Measurements from ENCODE around the gene TRIP10.

TRIP10 gene

DNA sequence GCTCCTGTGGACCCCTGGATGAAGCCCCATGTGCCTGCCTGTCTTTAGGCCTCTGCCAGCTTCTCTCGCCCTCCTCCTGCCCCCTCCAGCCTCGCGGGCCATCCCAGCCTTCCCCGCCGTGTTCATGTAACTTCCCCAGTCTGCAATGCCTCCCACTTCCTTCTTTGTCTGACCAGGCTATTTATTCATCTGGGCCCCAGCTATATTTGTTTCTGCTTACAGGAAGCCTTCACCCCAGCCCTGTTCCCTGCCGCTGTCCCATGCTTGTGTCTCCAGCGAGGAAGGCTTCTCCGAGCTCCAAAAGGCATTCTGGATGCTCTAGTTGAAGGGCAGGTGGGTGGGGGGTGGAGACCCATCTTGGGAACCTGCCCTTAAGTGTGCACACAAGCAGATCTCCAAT is 11.1 kb upstream of the TRIP10 start:
- DNase-seq (ENCODE audit: low spot score): no peak

DNA sequence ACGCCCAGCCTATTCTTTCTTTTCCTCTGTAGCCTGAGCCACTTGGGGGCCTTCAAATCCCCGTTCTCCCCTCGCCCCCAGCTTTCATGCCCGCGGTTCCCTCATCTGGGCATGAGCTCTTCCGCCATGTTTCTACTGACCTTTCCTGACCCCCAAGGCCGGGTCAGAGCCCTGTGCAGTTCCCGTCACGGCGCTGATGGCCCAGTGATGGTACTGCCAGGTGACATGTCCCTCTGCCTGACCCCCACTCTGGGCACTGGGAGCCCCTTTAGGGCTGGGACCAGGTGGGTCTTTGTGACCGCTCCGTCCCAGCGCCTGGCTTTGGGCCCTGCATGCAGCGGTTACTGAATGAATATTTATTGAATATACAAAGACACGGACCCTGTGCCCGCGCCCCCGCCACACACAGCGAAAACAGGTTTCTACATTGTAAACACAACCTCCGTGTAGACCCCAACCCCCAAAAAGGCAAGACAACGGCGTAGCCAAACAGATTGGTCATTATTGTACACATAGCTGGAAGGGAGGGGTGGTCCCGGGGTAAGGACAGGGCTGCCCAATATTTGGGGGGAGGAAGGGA is 9.8 kb upstream of the TRIP10 start:
- no peak for DNase-seq (ENCODE audit: low spot score)

DNA sequence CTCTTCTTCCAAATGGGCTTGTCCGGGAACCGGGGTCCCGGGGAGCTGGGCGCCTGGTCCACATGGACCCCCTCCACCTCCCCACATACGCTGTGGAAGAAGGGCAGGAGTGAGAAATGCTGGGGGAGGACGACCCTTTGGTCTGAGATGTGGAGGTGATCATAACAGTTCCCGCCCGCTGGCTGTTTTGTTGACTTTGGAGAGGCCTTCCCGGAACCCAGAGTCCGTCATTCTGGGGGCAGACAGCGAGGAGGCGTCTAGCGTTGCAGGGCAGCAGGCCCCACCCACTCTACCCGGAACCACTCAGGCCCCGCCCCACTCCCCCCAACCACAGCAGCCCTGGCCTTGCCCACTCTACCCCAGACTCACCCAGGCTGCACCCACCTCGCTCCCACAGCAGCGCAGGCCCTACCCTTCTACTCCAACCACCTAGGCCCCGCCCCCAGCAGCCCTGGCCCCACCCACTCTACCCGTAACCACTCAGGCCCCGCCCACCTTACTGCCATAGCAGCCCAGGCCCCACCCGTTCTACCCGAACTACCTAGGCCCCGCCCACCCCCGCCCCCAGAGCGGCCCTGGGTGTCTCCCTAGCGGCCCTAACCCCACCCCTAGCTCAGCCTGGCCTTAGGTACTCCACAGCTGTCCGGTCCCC is 9.2 kb upstream of the TRIP10 start:
- no peak for DNase-seq (ENCODE audit: low spot score)

DNA sequence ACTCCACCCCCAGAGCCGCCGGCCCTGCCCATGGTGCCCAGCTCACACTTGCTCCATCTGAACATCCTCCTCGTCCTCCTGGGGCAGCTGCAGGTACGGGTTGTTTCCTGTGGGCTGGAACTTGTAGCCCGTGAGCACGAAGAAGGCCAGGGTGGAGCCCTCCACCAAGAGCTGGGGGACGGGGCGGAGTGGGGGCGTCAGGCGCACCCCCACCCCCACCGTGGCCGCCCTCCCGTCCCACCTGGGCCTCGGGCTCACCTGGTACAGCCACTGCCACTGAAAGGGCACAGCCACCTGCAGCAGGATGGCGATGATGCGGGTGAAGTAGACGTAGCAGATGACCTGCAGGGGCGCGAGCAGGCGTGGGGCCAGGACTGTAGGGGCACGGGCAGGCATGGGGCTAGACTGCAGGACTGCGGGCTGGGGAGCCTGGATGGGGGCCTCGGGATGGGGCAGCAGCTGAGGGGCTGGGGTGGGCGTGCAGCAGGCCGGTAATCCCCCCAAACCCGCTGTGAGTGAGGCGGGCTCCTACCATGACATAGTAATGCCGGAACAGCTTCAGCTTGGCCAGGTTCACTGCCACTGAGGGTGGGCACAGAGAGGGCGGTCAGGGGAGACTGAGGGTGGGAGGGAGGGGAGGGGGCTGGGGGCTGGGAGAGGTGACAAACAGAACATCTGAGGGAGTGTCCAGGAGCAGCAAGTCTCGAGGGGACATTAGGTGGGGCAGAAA is 8.4 kb upstream of the TRIP10 start:
- no peak for DNase-seq (ENCODE audit: low spot score)

DNA sequence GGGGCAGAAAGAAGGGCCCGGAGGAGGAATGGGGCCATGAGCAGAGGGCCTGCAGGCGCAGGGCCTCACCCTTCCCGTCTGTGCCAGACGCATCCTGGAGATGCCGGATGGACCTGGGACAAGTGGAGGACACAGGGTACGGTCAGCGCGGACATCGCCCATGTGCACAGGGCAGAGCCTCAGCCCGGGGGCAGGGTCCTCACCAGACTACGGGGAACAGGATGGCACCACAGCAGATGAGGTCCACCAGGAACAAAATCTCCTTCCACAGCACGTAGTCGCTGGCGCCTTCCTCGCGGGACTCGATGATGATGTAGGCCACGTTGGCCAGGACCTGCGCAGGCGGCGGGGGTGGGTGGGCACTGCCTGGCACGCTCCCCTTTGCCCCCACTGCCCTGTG is 7.7 kb upstream of the TRIP10 start:
- DNase-seq (ENCODE audit: low spot score): no peak

DNA sequence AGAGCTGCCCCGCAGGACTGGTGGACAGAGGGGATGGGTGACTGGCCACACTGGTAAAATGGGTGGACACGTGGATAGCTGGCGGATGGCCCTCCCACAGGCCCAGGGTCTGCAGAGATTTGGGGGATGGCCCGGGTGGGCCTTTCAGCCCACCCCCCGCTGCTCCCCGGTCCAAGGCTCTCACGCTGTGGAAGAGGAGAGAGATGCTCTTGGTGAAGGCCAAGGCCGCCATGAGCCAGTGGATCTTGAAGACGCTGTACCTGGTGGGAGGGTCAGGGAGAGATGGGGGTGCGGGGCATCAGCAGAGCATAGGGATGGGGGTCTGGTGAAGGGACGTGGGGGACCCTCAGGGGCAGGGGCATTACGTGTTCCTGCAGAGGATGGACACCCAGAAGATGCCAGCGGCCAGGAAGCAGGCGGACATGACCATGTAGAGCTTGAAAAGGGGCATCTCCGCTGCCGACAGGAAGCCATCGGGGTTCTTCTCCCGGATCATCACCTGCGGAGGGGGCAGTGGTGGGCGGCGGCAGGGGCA is 6.6 kb upstream of the TRIP10 start:
- DNase-seq (ENCODE audit: low spot score): no peak

DNA sequence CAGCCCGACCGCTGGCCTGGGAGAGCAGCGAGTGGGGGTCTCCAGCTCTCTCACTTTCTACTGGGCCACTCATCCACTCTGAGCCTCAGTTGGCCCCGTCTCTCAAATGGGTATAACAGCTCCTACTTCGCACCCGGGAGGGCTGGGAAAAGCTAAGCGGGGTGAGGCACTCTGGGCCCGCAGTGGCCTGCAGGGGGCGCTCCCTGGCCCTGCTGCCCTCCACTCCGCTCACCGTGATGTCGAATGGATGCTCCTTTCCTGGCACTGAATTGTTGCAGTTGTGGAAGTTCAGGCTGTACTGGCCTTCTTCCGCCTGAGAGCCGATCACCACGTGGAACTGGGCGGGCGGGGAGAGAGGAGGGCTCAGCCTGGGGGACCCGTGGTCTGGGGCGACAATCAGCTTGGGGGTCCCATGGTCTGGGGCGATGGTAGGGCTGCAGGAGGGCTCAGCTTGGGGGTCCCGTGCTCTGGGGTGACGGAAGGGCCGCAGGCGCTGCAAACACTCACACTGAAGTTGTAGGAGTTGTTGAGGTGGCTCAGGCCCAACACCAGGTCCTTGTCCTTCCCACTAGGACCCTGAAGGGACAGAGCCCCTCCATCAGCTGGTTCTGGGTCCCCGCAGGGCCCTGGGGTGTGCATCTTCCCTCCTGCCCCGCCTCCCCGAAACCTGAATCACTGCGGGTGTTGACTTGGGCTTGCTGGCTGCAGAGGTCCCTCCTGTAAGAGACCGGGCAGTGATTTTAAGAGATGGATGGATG is 6.0 kb upstream of the TRIP10 start:
- DNase-seq (ENCODE audit: low spot score): no peak

DNA sequence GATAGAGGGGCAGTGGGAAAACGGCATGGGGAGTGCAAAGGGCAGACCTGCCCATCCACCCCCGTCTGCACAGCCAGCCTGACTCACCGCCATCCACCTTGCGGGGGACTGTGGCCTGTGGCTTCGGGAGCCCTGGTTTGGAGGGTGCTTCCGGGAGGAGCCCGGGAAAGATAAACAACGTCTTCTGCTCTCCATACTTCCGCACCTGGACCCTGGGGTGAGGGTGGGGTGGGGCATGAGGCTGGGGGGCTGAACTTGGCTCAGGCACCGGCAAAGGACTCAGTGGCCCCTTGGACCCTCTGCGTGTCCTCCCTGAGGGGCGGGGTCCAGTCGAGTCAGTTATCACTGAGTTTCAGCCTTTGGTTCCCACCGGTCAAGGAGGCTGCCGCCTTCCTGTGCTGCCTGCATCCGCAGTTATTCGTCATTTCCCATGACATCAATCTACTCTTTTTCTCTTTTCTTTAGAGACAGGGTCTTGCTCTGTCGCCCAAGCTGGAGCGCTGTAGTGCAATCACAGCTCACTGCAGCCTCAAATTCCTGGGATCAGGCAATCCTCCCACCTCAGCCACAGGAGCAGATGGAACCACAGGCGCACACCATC is 5.3 kb upstream of the TRIP10 start:
- DNase-seq (ENCODE audit: low spot score): no peak

DNA sequence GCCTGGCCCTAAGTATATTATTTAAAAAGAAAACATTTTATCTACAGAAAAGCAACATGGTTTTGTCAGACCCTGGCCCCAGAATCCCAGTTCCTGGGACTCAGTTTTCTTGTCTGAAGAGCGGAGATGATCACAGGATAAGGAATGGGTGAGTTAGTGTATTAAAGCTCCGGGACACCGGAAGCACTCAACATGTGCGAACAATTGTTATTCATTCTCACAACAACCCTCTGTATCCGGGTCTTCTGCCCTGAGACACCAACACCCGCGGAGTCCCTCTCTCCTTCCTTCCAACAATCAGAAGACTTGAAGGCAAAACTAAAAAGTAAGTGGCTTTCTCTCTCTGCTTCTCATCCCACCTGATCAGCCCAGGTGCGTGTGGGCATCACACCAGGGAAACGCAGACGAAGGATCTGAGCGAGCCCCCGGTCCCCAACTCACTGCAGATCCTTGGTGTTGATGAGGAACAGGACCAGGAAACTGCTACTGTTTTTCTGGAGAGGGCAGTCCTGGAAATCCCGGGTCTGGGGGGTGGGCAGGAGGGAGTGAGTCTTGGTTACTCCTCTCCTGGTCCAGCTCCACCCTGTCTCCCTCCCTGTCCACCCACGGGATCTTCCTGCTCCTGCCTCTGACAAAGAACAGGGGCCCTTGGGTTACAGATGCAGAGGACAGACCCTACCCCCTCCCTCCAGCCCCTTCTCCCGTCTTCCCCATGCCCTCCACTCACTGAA is 4.1 kb upstream of the TRIP10 start:
- DNase-seq (ENCODE audit: low spot score): no peak

DNA sequence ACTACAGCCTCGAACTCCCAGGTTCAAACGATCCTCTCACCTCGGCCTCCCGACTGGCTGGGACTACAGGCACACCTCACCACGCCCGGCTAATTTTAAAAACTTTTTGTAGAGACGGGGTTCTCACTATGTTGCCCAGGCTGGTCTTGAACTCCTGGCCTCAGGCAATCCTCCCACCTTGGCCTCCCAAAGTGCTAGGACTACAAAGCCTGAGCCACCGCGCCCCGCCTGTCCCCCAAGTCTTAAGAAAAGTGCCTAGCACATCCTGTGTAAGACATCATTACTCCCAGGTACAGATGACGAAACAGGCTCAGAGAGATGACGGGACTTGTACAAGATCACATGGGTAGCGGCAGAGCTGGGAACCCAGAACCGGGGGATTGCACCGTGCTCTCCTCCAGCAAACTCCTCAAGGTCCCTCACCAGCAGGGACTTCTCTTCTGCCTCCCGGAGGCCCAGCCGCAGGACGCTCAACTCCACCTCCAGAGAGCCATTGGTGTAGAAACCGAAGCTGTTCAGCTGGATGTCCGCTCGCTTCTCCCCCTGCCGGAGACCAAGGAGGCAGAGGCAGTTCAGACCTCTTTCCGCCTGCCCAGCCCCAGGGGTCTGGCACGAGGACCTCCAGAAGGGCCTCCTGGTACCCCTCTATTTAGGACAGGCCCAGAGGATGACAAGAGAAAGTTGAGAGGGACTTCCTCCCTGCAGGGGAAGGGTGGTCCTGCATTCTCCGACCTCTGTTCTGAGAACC is 3.1 kb upstream of the TRIP10 start:
- peak; percentile 86 for DNase-seq (ENCODE audit: low spot score)

DNA sequence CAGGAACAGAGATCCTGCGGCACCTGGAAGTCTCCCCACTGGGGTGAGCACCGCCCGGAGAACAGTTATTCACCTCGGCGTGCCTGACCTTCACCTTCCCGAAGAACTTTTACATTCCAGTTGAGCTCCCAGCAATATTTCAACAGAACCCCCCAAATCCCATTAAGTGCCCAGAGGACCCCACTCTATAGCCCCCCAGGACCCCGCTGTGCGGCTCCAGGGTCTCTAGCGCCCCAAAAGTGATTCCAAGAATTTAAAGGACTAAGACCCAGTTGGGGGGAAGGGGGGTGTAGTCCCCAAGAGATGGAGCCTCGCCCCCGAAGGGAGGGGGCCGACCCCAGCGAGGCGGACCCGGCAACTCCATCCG is 2.6 kb upstream of the TRIP10 start:
- no peak for DNase-seq (ENCODE audit: low spot score)

DNA sequence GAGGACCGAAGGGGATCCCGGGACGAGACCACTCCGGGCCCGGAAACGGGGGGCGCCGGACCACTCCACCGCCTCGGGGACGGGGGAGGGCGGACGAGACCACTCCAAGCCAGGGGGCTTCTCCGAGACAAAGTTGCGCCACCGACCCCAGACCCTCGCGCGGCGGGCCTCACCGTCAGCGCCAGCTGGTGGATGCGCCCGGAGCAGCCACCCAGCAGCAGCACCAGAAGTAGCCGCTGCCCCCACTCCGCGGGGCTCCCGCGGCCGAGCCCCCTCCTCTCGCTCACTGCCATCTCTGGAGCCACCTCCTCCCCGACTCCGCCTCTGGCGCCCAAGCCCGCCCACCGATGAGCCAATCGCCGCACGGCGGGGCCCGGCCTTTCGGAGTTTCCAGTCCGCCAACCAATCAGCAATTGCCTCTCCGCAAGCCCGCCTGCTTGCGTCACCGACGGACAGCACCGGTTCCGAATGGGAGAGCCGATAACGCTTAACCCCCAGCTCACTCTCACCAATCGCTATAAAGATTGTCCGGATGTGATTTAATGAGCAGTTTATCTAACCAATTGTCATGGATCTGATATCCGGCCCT is 2.1 kb upstream of the TRIP10 start, which contains the start of gene GPR108:
Gene GPR108 (minus strand): TSS at position 297 of the 589 bp plus-strand sequence. CDS start 4 bp downstream, at position 293.
- DNase-seq (ENCODE audit: low spot score): peak; percentile 99

DNA sequence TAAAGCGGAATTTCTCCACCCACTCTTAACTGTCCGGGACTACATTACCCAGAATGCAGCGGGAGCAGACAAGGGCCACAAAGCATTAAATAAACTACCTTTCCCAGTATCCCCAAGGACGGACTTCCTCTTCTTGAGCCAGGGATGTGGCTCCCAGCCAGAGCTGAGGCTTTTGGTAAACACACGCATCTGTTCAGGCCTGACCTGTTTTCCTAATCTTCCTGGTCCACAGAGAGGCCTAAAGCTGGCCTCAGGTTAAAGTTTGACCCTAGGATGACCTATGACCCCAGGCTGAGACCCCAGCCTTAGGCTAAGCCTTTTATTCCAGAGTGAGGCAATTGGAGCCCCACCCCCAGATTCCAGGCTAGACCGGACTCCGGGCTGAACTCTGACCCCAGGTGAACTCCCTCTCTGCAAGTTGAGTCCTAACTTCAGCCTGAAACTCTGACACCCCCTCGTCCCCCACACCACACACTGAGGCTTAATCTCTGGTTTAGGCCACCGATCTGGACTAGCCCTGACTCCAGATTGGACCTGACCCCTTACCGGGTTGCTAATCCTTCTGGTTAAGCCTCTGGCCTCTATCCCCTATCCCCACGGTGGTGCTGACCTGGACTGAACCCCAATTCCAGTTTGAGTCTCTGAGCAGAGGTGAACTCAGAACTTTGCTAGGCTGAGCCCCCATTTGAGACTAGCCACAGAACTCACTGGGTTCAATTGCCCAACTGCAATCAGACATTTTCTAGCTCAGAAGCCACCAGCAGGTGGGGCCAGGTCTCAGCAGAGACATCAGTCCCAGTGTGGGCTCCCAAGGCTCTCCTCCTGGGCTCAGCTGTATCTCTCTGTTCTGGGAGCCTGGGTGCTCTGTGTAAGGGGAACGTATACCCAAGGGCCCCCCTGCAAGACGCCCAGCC is 1.4 kb upstream of the TRIP10 start:
- peak; percentile 62 for DNase-seq (ENCODE audit: low spot score)

DNA sequence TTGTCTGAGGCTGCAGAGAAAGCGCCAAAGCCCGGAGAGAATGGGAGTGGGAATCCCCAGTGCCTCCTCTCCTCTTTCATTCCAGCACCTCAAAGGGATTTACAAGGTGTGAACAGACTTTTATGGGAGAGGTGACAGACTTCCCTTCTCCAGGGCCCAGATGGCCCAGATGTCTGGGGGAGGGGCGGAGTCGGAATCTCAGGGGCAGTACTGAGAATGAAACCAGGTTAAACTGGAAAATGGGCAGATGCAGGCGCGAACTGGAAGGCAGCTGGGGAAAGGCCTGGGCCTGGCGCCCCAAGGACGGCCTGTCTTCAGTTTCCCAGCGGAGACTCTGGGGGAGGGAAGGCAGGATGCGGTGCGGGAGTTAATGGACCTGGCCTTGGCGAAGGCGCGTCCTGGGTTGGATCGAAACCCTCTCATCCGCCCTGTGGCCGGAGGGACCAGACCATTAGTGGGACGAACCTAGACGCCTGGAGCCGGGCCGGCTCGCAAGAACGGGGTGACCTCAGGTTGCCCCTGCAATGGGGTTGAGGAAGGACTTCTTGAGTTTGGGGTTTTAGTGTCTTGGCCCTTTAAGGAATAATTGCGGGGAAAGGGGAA is 592 bp upstream of the TRIP10 start:
- no peak for DNase-seq (ENCODE audit: low spot score)

DNA sequence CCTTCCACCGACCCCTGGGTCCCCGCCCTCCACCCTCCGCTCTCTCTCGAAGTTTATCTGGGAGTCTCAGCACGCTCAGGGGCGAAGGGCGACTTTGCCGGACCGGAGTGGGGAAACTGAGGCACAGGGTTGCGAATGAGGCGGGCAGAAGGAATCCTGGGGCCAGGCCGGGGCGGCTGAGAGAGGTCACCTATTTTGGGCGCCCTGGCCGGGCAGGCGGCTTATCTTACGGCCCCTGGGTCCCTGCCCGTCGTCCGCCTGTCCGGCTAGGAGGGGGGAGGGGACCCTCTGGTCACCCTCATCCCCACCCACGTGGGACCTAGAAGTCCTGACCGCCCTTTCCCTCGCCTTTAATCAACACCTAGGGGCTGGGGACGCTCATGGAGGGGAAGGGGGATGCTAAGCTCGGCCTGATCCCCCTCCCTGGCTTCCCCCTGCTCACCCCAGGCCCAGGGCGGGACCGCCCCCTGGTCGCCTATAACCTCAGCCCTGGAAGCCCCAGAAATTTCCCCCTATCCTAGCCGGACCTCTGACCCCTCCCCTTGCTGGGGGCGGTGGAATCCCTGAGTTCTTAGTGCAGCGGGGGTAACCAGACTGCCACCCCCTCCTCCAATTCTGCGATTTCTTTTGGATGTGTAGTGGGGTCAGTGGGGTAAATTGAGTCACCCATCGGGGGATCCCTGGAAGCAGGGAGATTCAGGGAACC is 556 bp downstream of the TRIP10 start:
- DNase-seq (ENCODE audit: low spot score): no peak

DNA sequence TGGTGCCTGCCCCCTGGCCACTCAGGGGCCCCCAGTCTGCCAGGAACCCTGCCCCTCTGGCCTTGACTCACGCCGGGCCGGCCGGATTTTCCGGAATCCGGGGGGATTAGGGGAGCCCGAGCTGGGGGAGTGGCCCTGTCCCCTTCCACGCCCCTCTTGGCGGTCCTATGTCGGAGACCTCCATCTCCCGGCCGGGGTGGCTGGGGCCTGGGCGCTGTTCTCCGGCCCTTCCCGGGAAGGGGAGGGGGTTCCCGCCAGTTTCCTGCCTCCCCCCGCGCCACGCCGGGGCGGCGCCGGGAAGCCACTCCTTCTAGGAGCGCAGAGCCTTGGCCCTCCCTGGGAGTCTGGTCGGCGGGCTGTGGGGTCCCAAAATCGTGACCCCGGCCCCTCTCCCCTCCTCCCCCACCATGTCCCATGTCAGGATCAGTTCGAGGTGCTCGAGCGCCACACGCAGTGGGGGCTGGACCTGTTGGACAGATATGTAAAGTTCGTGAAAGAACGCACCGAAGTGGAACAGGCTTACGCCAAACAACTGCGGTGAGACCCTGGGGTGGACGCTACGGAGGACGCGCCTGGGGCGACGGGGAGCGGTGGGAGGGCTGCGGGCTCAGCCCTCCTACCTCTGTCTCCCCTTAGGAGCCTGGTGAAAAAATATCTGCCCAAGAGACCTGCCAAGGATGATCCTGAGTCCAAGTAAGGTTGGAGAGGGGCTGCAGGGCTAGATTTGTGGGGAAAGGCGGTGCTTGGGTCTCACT is 1.3 kb downstream of the TRIP10 start:
- DNase-seq (ENCODE audit: low spot score): peak; percentile 44

DNA sequence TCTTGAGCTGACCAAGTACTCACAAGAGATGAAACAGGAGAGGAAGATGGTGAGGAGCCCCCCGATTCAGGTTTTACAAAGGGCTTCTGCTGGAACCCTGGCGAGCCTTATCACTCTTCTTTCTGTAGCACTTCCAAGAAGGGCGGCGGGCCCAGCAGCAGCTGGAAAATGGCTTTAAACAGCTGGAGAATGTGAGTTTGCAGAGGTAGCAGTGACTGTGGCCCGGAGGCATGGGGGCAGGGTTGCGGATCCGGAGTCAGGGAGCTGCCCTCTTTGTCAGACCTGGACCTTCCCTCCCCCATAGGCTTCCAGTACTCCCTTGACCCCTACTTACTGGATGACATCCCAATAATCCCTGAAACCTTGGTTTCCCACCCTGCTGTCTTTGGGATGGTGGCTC is 3.6 kb downstream of the TRIP10 start:
- no peak for DNase-seq (ENCODE audit: low spot score)

Measured in AG20443 (cell line).